H1 (cell line): ENCODE results near the gene KIAA0319L. TPM values are rescaled to one million over a fixed set of nuclear protein-coding genes. Genes with fewer than 3 reads are reported as not detected.

Experiments used
- CTCF ChIA-PET: fragments of 300-600 bp; sonication (Branson Sonifier 250); formaldehyde crosslinking; loops from one replicate; lab custom pipeline; 2021; ENCODE audit not compliant: partially characterized antibody; lab: Charles Lee
- POLR2A ChIA-PET: fragments of 300-600 bp; sonication (Branson Sonifier 250); formaldehyde crosslinking; loops from one replicate; lab custom pipeline; 2021; ENCODE audit warnings: inconsistent platforms; ENCODE audit not compliant: partially characterized antibody; lab: Charles Lee
- DNase-seq, 2 experiments: peaks; one replicate each; pipeline versions ENCODE4 v3.0.0 to v3.0.0-alpha.2; 2010 to 2022; ENCODE audit warnings: low spot score in 2 of 2, low read depth in 1 of 2, mixed read lengths in 1 of 2
- FAIRE-seq: peaks from 2 replicates; lab custom pipeline; 2011; peaks lifted over from hg19 to GRCh38; lab: Jason Lieb, UNC
- H2AFZ ChIP-seq: 2 replicates; pipeline ENCODE4 v1.8.1; 2012; ENCODE audit warnings: low read length, inconsistent platforms
- H2AK5ac ChIP-seq: 2 replicates; pipeline ENCODE4 v1.6.1; 2013; ENCODE audit warnings: low read depth, low read length
- H2BK120ac ChIP-seq: replicated peaks from 2 replicates; pipeline ENCODE3; 2013; ENCODE audit warnings: low read depth, low read length, inconsistent platforms
- H2BK12ac ChIP-seq: 2 replicates; pipeline ENCODE4 v1.6.1; 2013; ENCODE audit warnings: low read depth, low read length
- H2BK15ac ChIP-seq: 2 replicates; pipeline ENCODE4 v1.6.1; 2013; ENCODE audit warnings: low read length
- H2BK20ac ChIP-seq: 2 replicates; pipeline ENCODE4 v1.6.1; 2013; ENCODE audit warnings: low read length
- H2BK5ac ChIP-seq: 2 replicates; pipeline ENCODE4 v1.6.1; 2013; ENCODE audit warnings: low read depth, low read length
- H3K14ac ChIP-seq: 2 replicates; pipeline ENCODE4 v1.6.1; 2013; ENCODE audit warnings: inconsistent platforms; ENCODE audit not compliant: insufficient read length
- H3K18ac ChIP-seq: 2 replicates; pipeline ENCODE4 v1.6.1; 2013; ENCODE audit warnings: low read length; ENCODE audit errors: extremely low read depth
- H3K23ac ChIP-seq: 2 replicates; pipeline ENCODE4 v1.6.1; 2013; ENCODE audit warnings: inconsistent platforms; ENCODE audit not compliant: insufficient read length
- H3K23me2 ChIP-seq: 2 replicates; pipeline ENCODE4 v1.6.1; 2013; ENCODE audit warnings: low read depth, low read length
- H3K27ac ChIP-seq: 2 replicates; pipeline ENCODE4 v1.6.1; 2011; ENCODE audit warnings: low read depth, low read length, inconsistent platforms
- H3K27me3 ChIP-seq, 4 experiments: replicated peaks in 1 of 4; 1 replicate in 1 of 4; 2 replicates in 3 of 4; pipeline versions ENCODE4 v1.6.1 to v1.8.1; 2011 to 2013; ENCODE audit warnings: low read length in 3 of 4, mild to moderate bottlenecking in 3 of 4, inconsistent platforms in 2 of 4, mixed read lengths in 2 of 4, moderate library complexity in 1 of 4; ENCODE audit not compliant: control insufficient read depth in 3 of 4, insufficient read depth in 3 of 4; ENCODE audit errors: extremely low read depth in 1 of 4
- H3K36me3 ChIP-seq, 4 experiments: 2 replicates each; pipeline versions ENCODE4 v1.6.1 to v1.8.1; 2011 to 2013; ENCODE audit warnings: mild to moderate bottlenecking in 4 of 4, low read length in 3 of 4, moderate library complexity in 2 of 4, control low read depth in 1 of 4, inconsistent platforms in 1 of 4; ENCODE audit not compliant: insufficient read depth in 4 of 4, control insufficient read depth in 2 of 4
- H3K4ac ChIP-seq: replicated peaks from 2 replicates; pipeline ENCODE3; 2013; ENCODE audit warnings: low read length, low read depth, mixed read lengths, inconsistent platforms; ENCODE audit not compliant: insufficient read length
- H3K4me1 ChIP-seq, 4 experiments: replicated peaks in 1 of 4; 1 replicate in 1 of 4; 2 replicates in 3 of 4; pipeline versions ENCODE4 v1.6.1 to v1.8.1; 2011 to 2013; ENCODE audit warnings: low read length in 3 of 4, inconsistent platforms in 2 of 4, mixed read lengths in 1 of 4; ENCODE audit not compliant: insufficient read depth in 4 of 4, control insufficient read depth in 3 of 4
- H3K4me2 ChIP-seq, 2 experiments: 2 replicates each; pipeline versions ENCODE4 v1.6.1 to v1.8.1; 2011 to 2013; ENCODE audit warnings: low read depth in 2 of 2, low read length in 2 of 2, control low read depth in 1 of 2, inconsistent platforms in 1 of 2, mild to moderate bottlenecking in 1 of 2; ENCODE audit not compliant: insufficient read depth in 1 of 2
- H3K4me3 ChIP-seq, 4 experiments: fragments of 200-600, 300-600 bp in 1 of 4; sonication (generic), shearing (Covaris generic), sonication (Bioruptor Twin) in 1 of 4; 2 replicates each; pipeline versions ENCODE4 v1.5.1 to v1.8.1; 2011 to 2016; ENCODE audit warnings: low read length in 4 of 4, low read depth in 3 of 4, control low read depth in 2 of 4, inconsistent platforms in 2 of 4, mild to moderate bottlenecking in 2 of 4, mixed read lengths in 1 of 4, moderate library complexity in 1 of 4; ENCODE audit not compliant: insufficient read depth in 2 of 4; ENCODE audit errors: extremely low read depth in 1 of 4
- H3K56ac ChIP-seq: replicated peaks from 2 replicates; pipeline ENCODE3; 2013; ENCODE audit warnings: low read depth, mild to moderate bottlenecking, mixed read lengths, low read length, inconsistent platforms; ENCODE audit not compliant: insufficient read length
- H3K79me1 ChIP-seq: 2 replicates; pipeline ENCODE4 v1.6.1; 2013; ENCODE audit warnings: low read depth, low read length, control low read depth
- H3K79me2 ChIP-seq, 2 experiments: 2 replicates each; pipeline versions ENCODE4 v1.6.1 to v1.8.1; 2012 to 2013; ENCODE audit warnings: low read length in 2 of 2, mild to moderate bottlenecking in 2 of 2, inconsistent platforms in 1 of 2; ENCODE audit not compliant: insufficient read depth in 2 of 2, control insufficient read depth in 1 of 2
- H3K9ac ChIP-seq, 4 experiments: replicated peaks in 1 of 4; 1 replicate in 1 of 4; 2 replicates in 3 of 4; pipeline versions ENCODE4 v1.6.1 to v1.8.1; 2011 to 2013; ENCODE audit warnings: low read depth in 3 of 4, low read length in 3 of 4, control low read depth in 2 of 4, mild to moderate bottlenecking in 2 of 4, moderate library complexity in 2 of 4, inconsistent platforms in 1 of 4; ENCODE audit errors: extremely low read depth in 1 of 4
- H3K9me3 ChIP-seq, 2 experiments: 2 replicates each; pipeline versions ENCODE4 v1.6.1 to v1.8.1; 2012 to 2013; ENCODE audit warnings: mild to moderate bottlenecking in 2 of 2, moderate library complexity in 2 of 2, control low read depth in 1 of 2, inconsistent platforms in 1 of 2, low read depth in 1 of 2, low read length in 1 of 2, mixed read lengths in 1 of 2; ENCODE audit not compliant: insufficient read depth in 2 of 2
- H4K20me1 ChIP-seq, 2 experiments: replicated peaks in 1 of 2; 2 replicates each; pipeline versions ENCODE3 to v1.8.1; 2011 to 2013; ENCODE audit warnings: inconsistent platforms in 2 of 2, low read length in 2 of 2, mild to moderate bottlenecking in 1 of 2; ENCODE audit not compliant: insufficient read depth in 2 of 2, control insufficient read depth in 1 of 2
- H4K5ac ChIP-seq: 2 replicates; pipeline ENCODE4 v1.6.1; 2013; ENCODE audit warnings: low read length, low read depth, mixed read lengths, inconsistent platforms; ENCODE audit not compliant: insufficient read length
- H4K8ac ChIP-seq: 2 replicates; pipeline ENCODE4 v1.8.0; 2013; ENCODE audit warnings: mild to moderate bottlenecking, moderate library complexity, low read length, inconsistent platforms; ENCODE audit not compliant: insufficient read depth; ENCODE audit errors: extremely low read depth
- H4K91ac ChIP-seq: replicated peaks from 2 replicates; pipeline ENCODE3; 2013; ENCODE audit warnings: low read length, mixed read lengths, inconsistent platforms; ENCODE audit not compliant: insufficient read length
- CBX8 ChIP-seq: fragments of 300-800, 300-1000 bp; sonication (generic); IDR thresholded peaks from 2 replicates; pipeline ENCODE4 v1.7.1; 2016; ENCODE audit warnings: low read depth, low read length, borderline replicate concordance
- FOSL1 ChIP-seq: IDR thresholded peaks from 2 replicates; pipeline ENCODE4 v1.6.1; 2011; ENCODE audit warnings: mild to moderate bottlenecking, low read depth, low read length, moderate library complexity; ENCODE audit not compliant: insufficient read depth
- WGBS, 2 experiments: shearing (Covaris generic) in 1 of 2; methylation state at CpG; one replicate each; pipeline versions ENCODE4 v1.1.6 to v1.1.7; 2013 to 2015; ENCODE audit warnings: low lambda C conversion rate in 2 of 2, mixed read lengths in 2 of 2, inconsistent platforms in 1 of 2, low coverage in 1 of 2, missing lambda C conversion rate in 1 of 2; ENCODE audit not compliant: insufficient replicate concordance in 2 of 2, insufficient coverage in 1 of 2, insufficient read length in 1 of 2; ENCODE audit errors: extremely low coverage in 1 of 2, missing lambda C conversion rate in 1 of 2; 5-methylcytosine and 5-hydroxymethylcytosine counted together
- polyA plus RNA-seq, 7 experiments: library from polyadenylated mRNA; depleted of rRNA in 3 of 7; stranded (reverse) in 5 of 7; unstranded in 2 of 7; fragments of >200 nt in 5 of 7; fragments of 200-250 nt in 2 of 7; gene quantifications; 1 replicate in 5 of 7; 2 replicates in 1 of 7; 4 replicates in 1 of 7; pipeline versions ENCODE4 v1.2.1 to v1.2.3, GENCODE V29; 2011 to 2013; ENCODE audit warnings: missing spikeins in 2 of 7, mixed read lengths in 2 of 7
- total RNA-seq: library from RNA; stranded (reverse); fragmentation: NEBNext Ultra II Directional; extraction: Animal tissue kit (Norgen Biotek cat#: 25700); gene quantifications from 2 replicates; pipeline ENCODE4 v1.2.1, GENCODE V29; 2021

KIAA0319L gene
- total and polyA plus RNA-seq, 2 of the 8 experiments (the other 6 are each of a cell fraction or from before 2014, with no cell fraction given): 40.1 to 55.7 TPM

GRCh38 chr1:35603468-35603867, 46.3 kb upstream of the KIAA0319L start:
- Histone ChIP-seq H2BK5ac (no peak overlapping the region), H3K23me2 (no peaks in the 10 kb centered on the region), H2BK120ac (no peak overlapping the region), H3K27me3 (no peaks in the 10 kb centered on the region), H3K4me2 (no peak overlapping the region), H3K23ac (no peak overlapping the region), H2BK15ac (no peak overlapping the region), H3K36me3 (peaks cover 0 to 42% (median 26%) of the 10 kb centered on the region in 4 experiments; a peak in 4 of 8 replicates), H3K27ac (no peak overlapping the region), H2BK12ac (no peak overlapping the region), H3K79me1 (no peaks in the 10 kb centered on the region), H3K79me2 (peaks cover 0 to 13% of the 10 kb centered on the region in 2 experiments; a peak in 2 of 4 replicates), H3K9ac (no peak overlapping the region), H3K14ac (no peak overlapping the region), H3K9me3 (no peaks in the 10 kb centered on the region), H3K4me1 (no peaks in the 10 kb centered on the region), H2AFZ (no peak overlapping the region), H3K56ac (no peak overlapping the region), H2AK5ac (no peak overlapping the region), H4K8ac (no peak overlapping the region), H3K4ac (no peak overlapping the region), H3K4me3 (no peak overlapping the region), H3K18ac (no peak overlapping the region), H4K91ac (no peak overlapping the region), H4K5ac (no peak overlapping the region), H4K20me1 (peaks cover 0 to 2% of the 10 kb centered on the region in 2 experiments), H2BK20ac (no peak overlapping the region)
- WGBS, 2 experiments: 87% methylated on average over 3 of the region's 3 CpGs; no CpG with 5 or more reads in 1 of the 2 experiments
- FAIRE-seq: no peak
- ChIA-PET POLR2A (no interaction called here), CTCF (interaction anchor here (0.7 to 7.8 kb wide), 7 partner anchors 10 to 123 kb away, joined by 3 to 38 read pairs (median 4); no protein-coding TSS in a partner anchor)
- no peak for DNase-seq
- TF ChIP-seq CBX8 (no peak), FOSL1 (no peak)
